Right forelimb (tissue), 1 donor: ENCODE results near the gene FAM72C.
"Not testable (repeated sequence)": the region's sequence is repeated elsewhere in the genome, so short reads cannot be mapped to it uniquely, and the experiment has no call there.

Source experiments
- DNase-seq: peaks from one replicate; pipeline ENCODE4 v3.0.0-alpha.2; 2018

FAM72C gene

DNA sequence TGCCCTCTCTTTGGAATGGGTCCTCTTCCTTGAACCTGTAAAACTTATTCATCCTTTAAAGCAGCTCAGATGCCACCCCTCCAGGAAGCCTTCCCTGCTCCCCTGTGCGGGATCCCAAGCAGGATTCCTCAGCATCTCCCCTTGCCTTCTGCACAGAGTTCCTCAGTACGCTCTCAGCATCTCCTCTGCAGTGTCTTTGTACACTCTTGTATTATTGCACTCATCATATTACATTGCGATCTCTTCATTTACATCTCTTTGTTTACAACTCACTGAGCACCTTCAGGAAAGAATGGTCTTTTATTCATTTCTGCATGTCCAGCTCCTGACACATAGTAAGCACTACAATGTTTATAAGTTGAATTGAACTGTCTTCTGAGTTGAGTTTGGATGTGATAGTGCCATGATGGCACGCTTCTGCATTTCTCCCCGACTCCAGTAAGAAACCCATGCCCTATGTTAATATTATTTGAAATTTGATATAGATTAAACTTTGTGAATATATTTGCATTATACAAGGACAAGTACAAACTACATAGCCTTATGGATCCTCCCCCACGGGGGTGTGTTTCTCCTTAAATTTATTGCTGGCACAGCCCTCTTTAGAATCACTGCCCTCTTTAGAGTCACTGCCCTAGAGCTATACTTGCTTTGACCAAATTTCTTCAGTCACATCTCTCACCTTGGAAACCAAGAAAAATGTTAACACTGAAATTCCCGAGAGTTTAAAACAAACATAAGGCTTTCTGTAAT lies 13.1 kb upstream of the FAM72C start:
- DNase-seq: not testable (repeated sequence)

- peak; percentile 43 for DNase-seq
Measured at GRCh38 chr1:143974416-143974815, 2.6 kb upstream of the FAM72C start.

GRCh38 chr1:143973876-143974414 lies 2.2 kb upstream of the FAM72C start:
- DNase-seq: not testable (repeated sequence)

DNA sequence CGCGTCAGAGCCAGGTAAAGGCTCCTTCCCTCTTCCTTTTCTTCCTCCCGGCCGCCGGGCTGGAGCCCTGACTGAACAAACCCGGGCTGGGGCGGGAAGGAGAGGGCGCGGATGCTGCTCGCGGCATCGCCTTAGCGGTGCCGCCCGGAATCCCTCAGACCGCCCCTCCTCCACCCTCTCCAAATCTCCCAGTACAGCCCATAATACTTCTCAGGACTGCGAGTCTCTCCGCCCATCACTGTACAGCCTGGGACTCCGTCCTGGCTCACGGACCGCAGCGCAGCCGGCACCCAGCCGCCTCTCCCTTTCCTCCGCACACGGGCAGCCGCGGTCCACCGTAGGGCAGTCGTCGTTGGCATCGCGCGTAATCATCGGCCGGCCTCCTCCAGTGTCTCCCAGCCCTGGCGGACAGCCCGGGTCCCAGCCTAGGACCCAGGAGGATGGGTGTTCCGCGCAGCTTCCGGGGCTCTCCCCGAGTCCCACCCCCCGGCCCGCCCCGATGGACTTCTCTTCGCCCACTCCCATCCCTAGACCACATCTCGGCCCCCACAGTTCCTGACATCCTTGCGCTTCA lies 1.1 kb upstream of the FAM72C start:
- not testable (repeated sequence) for DNase-seq

DNA sequence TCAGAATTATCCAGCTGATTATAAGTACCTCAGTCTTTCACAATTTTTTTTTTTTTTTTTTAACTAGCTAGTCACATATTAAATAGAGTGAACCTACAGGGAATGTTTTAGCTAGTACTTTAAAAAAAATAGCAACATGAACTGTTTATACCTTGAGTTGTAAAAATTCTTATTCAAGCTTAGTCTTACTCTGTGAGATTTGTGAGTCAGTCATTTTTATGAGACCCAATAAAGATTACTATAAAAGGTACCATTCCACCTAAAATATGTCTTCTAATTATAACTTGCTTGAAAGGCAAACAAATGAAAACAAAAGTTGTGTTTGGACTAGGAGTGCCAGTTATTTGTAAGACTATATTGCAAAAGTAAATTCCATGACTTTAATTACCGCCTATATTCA lies 5.9 kb downstream of the FAM72C start:
- DNase-seq: not testable (repeated sequence)

- DNase-seq: not testable (repeated sequence)
Measured at GRCh38 chr1:143964294-143964693, 7.5 kb downstream of the FAM72C start.

GRCh38 chr1:143955930-143956329 lies 15.9 kb downstream of the FAM72C start:
- DNase-seq: not testable (repeated sequence)

DNA sequence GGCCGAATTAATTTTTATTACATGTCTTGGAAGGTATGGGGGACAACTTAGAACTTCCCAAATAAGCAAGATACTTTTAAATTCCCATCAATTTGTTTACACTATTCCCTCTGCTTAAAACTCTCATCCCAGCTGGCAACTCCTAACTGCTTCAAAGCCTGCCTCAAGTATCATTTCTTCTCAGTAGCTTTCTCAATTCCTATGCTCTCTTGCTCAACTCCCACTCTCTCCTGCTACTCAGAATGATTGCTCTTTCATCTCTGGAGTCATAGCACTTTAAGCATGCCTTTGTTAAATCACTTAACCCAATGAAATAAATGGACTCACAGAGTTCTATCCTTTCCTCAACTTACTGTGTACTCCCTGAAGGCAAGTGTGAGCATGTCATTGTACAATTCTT lies 18.9 kb downstream of the FAM72C start:
- not testable (repeated sequence) for DNase-seq

DNA sequence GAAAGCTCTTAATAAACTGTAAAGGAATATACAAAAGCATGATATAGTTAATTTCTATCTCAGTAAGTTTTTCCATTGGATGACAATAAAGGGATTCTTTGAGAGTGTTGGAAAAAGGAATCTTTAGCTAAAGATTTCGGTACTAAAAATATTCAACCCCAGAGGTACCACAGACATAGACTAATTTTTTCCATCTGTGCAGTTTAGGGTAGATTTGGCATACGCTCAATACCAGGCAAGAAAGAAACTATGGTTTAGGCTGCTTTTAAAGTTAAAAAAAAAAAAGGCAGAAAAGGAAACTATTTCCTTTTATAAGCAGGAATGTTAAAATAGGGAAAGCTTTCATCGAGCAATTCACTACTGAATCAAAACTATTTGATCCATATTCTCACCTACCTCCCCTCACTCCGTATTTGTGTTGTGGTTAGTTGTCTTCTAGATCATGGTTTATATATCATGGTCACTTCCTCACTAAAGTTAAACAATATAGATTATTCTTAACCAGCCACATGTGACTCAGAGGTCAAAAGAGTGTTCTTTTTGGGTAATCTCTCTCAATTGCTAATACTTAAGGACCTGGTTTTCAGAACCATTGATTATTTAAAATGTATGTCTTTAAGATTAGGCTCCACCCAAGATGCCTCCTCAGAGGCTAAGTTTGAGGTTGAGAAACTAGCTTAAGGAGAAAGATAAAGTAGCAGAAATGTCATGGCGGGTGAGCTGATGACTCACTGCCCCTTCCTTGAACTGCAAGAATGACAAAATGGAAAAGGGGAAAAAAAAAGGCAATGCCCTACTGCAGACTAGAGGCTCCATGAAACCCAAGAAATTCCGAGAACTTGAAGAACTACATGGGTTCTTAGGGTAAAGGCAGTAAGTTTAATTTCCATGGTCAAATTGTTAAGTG lies 20.0 kb downstream of the FAM72C start:
- DNase-seq: not testable (repeated sequence)

DNA sequence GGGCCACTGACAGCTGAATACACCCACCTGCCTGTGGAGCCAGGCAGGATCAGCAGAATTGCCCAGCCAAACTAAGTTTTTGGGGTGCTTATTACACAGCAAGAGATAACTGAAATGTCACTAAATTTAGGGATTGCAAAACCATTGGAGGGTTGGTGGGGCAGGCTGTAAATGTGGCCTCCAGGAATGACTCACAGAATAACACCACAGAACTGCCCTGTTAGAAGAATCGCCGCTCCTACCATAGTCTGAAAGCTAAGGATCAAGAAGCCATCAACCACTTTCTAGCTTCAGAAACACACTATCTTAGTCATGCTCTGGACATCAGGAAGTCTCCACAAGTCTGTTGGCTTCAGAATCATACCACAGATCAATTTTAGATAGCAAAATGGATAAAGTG lies 24.0 kb downstream of the FAM72C start:
- not testable (repeated sequence) for DNase-seq

DNA sequence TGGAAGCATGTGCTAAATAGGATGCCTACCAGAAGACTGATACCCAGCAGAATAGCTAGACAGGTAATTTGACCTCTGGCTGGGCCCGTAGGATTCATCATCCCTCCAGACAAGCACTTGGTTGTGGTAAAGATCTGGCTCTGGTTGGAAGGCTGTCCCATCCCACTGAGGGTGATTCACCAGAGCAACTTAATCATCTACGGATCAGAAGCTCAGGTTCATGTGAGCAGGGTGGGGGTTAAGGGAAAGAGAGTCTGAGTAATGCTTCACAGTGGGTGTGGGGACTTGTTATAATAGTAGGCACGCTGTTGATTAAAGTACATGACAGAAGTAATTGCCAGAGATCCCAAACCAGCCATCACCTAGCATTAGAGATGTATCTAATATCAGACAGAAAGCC lies 26.5 kb downstream of the FAM72C start:
- not testable (repeated sequence) for DNase-seq

GRCh38 chr1:143944576-143945240 lies 27.1 kb downstream of the FAM72C start:
- not testable (repeated sequence) for DNase-seq

GRCh38 chr1:143943319-143943978 lies 28.3 kb downstream of the FAM72C start:
- DNase-seq: not testable (repeated sequence)

DNA sequence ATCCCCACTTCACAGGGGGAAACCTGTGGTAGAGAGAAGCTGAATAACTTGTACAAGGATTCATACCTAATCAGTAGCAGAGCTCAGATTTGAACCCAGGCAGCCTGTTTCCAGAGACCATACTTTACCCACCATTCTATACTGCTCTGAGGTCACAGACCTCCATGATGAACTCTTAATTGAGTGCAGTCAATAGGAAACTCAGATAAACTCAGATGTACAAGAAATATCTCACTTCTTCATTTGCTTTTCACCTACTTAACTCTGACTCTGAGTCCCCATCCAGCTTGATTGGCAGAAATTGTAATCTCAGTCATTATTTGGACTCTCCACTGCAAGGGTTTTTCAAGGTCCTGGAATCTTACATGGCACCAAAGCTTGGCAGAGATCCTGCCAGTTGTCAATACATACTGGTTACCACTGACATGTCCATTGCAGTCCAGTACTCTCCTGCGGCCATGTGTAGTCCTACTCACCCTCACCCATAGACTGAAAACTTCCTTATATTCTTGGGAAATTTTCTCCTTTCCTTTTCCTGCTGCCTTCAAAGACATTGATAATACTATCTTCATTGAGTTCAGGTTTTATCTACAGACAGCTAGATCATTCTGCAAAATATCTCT lies 29.4 kb downstream of the FAM72C start:
- DNase-seq: not testable (repeated sequence)

- DNase-seq: not testable (repeated sequence)
Measured at GRCh38 chr1:143939666-143940065, 32.1 kb downstream of the FAM72C start.

DNA sequence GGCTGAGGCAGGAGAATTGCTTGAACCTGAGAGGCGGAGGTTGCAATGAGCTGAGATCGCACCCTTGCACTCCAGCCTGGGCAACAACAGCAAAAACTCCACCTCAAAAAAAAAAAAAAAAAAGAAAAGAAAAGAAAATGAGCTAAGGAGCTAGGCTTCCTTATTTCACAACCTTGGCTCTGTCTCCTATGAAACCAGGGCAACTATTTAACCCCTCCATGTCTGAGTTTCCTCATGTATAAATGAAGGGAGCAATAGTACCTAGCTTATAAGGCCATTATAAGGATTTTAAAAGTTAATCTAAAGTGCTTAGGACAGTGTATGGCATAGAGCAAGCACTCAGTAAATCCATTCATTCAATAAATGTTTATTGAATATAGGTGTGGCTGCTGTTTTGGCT lies 32.9 kb downstream of the FAM72C start:
- DNase-seq: not testable (repeated sequence)

DNA sequence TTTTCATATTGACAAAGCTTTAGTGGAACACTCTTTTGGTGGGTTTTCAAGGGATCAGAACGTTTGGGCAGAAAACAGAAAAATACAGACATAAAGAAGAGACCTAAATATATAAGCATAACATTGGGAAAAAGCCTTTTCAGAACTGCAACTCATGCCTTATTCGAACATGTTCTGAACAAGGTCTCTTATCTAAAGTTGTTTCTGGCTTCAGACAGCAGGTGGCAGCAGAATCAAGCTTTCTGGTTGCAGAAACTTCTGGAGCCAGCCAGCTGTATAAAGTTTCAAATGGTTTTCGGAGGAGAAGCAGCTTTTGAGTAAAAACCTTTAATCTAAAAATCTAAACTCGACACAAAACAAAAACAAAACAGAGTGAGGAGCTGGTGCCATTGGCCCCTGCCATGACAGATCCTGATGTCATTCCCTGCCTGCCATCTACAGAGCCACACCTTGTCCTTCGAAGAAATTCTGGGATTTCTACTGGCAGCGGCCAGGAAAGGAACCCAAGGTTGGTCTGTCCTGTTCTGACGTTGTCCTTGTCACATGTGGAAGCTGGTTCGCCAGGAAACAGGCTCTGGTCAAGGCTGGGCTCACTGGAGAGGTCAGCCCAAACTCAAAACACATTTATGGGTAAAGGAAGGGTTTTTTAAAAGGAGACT lies 35.2 kb downstream of the FAM72C start:
- DNase-seq: not testable (repeated sequence)

- DNase-seq: not testable (repeated sequence)
Measured at GRCh38 chr1:143919127-143919526, 52.7 kb downstream of the FAM72C start.

DNA sequence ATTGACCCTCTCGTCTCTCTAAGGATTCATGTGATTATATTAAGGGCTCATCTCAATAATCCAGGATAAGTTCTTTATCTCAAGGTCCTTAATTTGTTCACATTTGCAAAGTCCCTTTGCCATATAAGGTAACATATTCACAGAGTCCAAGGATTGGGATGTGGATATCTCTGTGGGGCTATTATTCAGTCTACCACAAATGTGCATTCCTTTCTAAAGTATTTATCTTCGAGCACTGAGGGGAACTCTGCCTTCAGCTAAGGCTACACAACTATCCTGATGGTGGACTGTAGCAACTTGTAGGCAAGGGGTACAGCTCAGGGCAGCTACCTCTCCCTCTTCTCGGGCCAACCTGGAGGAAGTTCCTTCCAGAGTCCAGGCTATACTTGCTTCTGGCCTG lies 53.2 kb downstream of the FAM72C start:
- not testable (repeated sequence) for DNase-seq

GRCh38 chr1:143913705-143914104 lies 58.1 kb downstream of the FAM72C start:
- DNase-seq: not testable (repeated sequence)
